ENCODE data around the gene ACSM2B.
"Not testable (repeated sequence)": the region's sequence is repeated elsewhere in the genome, so short reads cannot be mapped to it uniquely, and the experiment has no call there.

The ACSM2B gene

DNA sequence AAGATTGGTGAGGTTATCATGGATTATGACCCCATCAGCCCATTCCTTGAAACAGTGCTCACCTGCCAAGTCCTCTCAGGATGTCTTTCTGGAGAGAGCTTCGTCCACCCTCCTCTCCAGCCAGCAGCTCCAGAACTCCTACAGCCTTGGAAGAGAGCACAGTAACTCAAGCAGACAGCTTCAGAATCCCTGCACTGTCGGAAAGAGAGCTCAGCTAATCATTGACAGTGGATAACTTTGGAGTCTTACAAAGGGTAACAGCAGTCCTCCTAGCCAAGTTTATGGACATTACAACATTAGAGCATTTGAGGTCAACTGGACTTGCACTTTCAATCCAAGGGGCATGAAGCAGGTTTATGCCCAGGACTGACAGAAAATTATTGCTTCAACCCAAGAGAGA, at the start of gene ACSM2B:
Gene ACSM2B (minus strand): TSS at position 223 of the 400 bp plus-strand sequence. CDS start 11,522 bp downstream, outside the sequence.
- not testable (repeated sequence) for H3K9me3 ChIP-seq (ENCODE audit: control insufficient read depth, insufficient read depth, low read length); H3K4me1 ChIP-seq (ENCODE audit: insufficient read depth, low read length); H3K36me3 ChIP-seq (ENCODE audit: insufficient read depth, low read length); H3K9ac ChIP-seq (ENCODE audit: low read depth, low read length)

GRCh38 chr16:20624882-20625807, 49.0 kb upstream of the ACSM2B start:
- H3K4me1 ChIP-seq (ENCODE audit: insufficient read depth, low read length) = peaks cover 2% of the 10 kb centered on the region; the same call in 1 of the 2 replicates
- no peaks in the 10 kb centered on the region for H3K36me3 ChIP-seq (ENCODE audit: insufficient read depth, low read length)
- no peaks in the 10 kb centered on the region for H3K9me3 ChIP-seq (ENCODE audit: control insufficient read depth, insufficient read depth, low read length)
- no peak overlapping the region for H3K9ac ChIP-seq (ENCODE audit: low read depth, low read length)

DNA sequence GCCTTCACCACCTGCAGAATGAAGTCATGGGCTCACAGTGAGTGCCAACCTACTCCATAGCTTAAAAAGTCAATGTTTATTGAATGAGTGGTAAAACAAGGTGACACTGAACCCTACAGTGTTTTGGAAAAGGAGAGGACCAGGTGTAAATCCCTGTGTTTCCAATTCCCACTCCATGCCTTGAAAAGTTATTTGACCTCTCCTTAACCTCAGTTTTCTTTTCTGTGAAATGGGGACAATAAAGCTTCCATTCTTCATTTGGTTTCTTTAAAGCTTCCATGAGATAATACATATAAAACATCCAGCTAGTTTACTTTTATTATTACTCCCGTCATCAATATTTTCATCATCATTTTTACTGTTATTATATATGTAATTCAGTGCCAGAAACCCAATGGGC, 48.0 kb upstream of the ACSM2B start:
- peaks cover 2% of the 10 kb centered on the region; the same call in 1 of the 2 replicates for H3K4me1 ChIP-seq (ENCODE audit: insufficient read depth, low read length)
- H3K36me3 ChIP-seq (ENCODE audit: insufficient read depth, low read length) = no peaks in the 10 kb centered on the region
- no peaks in the 10 kb centered on the region for H3K9me3 ChIP-seq (ENCODE audit: control insufficient read depth, insufficient read depth, low read length)
- no peak overlapping the region for H3K9ac ChIP-seq (ENCODE audit: low read depth, low read length)

GRCh38 chr16:20622498-20622870, 46.3 kb upstream of the ACSM2B start:
- Histone ChIP-seq H3K9ac (ENCODE audit: low read depth, low read length) (no peak overlapping the region), H3K4me1 (ENCODE audit: insufficient read depth, low read length) (peaks cover 2% of the 10 kb centered on the region; the same call in 1 of the 2 replicates), H3K36me3 (ENCODE audit: insufficient read depth, low read length) (no peaks in the 10 kb centered on the region)

DNA sequence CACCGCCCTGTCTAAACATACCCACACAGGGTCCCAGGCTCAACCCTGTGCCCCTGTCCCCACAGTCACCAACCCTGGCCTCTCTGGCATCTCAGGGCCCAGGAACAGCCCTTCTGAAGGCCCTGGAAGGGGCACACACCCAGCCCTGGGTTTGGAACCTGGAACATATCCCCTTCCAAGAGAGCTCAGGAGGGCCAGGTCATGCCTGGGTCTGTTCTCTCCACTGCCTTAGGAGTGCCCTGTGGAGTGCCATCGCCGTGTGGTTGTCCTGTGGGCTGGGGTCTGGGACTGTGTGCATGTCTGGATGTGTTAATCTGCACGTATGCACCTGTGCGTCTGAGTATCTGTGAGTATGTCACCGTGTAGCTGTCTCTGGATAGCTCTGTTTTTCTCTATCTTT, 45.2 kb upstream of the ACSM2B start:
- Histone ChIP-seq H3K36me3 (ENCODE audit: insufficient read depth, low read length) (no peaks in the 10 kb centered on the region), H3K9ac (ENCODE audit: low read depth, low read length) (no peak overlapping the region)

More at GRCh38 chr16:20622498-20622870, 46.3 kb upstream of the ACSM2B start:
- no peaks in the 10 kb centered on the region for H3K9me3 ChIP-seq (ENCODE audit: control insufficient read depth, insufficient read depth, low read length)

DNA sequence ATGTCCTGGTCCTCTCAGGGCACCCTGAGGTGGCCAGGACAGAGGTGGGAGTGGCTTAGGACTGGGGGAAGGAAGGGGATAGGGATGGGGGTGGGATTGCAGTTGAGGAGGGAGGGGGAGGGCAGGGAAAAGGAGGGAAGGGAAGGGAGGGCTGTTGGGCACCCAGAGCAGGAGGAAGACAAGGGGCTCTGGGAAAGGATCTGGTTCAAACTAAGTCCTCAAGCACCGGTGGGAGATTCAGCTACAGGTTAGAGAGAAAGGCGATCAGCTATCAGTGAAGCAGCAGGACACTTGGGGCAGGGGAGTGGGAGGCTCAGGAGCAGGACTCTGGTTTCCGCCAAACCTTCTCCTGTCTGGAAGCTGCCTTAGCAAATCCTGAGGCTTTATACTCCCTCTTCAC, 44.6 kb upstream of the ACSM2B start:
- H3K36me3 ChIP-seq (ENCODE audit: insufficient read depth, low read length) = no peaks in the 10 kb centered on the region
- no peaks in the 10 kb centered on the region for H3K9me3 ChIP-seq (ENCODE audit: control insufficient read depth, insufficient read depth, low read length)
- no peak overlapping the region for H3K9ac ChIP-seq (ENCODE audit: low read depth, low read length)
- no peaks in the 10 kb centered on the region for H3K4me1 ChIP-seq (ENCODE audit: insufficient read depth, low read length)

More for the DNA sequence above, 45.2 kb upstream of the ACSM2B start:
- Histone ChIP-seq H3K4me1 (ENCODE audit: insufficient read depth, low read length) (no peaks in the 10 kb centered on the region), H3K9me3 (ENCODE audit: control insufficient read depth, insufficient read depth, low read length) (no peaks in the 10 kb centered on the region)

DNA sequence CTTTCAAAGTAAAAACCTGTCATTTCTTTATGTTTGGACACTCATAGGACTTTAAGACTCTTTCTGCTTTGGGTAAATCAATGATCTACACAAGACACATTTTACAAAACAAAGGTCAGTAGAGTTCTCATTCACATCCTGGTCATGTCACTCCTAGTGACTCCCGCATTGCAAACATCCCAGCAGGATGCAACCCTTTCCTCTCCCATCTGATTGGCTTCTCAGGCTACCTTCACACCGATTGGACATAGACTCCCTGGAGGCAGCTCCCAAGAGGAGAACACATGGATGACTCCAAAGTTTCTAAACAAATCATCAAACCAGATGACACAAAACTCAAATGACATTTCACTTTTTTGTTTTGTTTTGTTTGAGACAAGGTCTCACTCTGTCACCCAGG, 43.8 kb upstream of the ACSM2B start:
- no peaks in the 10 kb centered on the region for H3K4me1 ChIP-seq (ENCODE audit: insufficient read depth, low read length)
- H3K9me3 ChIP-seq (ENCODE audit: control insufficient read depth, insufficient read depth, low read length) = no peaks in the 10 kb centered on the region
- H3K36me3 ChIP-seq (ENCODE audit: insufficient read depth, low read length) = no peaks in the 10 kb centered on the region
- H3K9ac ChIP-seq (ENCODE audit: low read depth, low read length) = no peak overlapping the region

GRCh38 chr16:20617271-20617670, 41.1 kb upstream of the ACSM2B start:
- Histone ChIP-seq H3K9ac (ENCODE audit: low read depth, low read length) (no peak overlapping the region), H3K36me3 (ENCODE audit: insufficient read depth, low read length) (no peaks in the 10 kb centered on the region), H3K4me1 (ENCODE audit: insufficient read depth, low read length) (no peaks in the 10 kb centered on the region), H3K9me3 (ENCODE audit: control insufficient read depth, insufficient read depth, low read length) (no peaks in the 10 kb centered on the region)

DNA sequence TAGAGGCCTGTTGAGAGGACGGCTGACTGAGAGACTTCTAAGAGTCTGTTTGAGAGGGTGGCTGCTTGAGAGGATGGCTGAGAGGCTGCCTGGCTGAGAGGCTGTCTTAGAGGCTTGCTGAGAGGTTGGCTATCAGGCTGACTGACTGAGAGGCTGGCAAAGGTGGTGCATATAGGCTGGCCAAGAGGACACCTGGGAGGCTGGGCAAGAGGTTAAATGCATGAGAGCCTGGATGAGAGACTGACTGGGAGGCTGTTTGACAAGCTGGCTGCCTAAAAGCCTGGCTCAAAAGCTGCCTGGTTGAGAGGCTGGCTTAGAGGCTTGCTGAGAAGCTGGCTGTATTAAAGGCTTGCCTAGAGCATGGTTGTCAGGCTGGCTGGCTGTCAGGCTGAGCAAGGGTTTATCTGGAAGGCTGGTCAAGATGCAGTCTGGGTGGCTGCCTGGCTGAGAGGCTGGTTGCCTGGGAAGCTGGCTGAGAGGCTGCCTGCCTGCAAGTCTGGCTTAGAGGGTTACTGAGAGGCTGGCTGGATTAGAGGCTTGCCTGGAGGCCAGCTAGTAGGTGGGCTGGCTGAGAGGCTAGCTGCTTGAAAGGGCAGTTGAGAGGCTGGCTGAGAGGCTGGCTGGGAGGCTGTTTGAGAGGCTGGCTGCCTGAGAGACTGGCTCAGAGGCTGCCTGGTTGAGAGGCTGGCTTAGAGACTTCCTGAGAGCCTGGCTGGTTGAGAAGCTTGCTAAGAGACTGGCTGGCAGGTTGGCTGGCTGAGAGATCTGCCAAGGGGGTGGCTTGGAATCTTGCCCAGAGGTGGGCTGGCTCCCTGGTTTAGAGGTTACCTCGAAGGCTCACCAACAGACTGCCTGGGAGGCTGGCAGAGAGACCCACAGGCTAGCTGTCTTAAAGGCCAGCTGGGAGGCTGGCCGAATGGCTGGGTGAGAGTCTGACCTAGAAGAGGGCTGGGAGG, 38.3 kb upstream of the ACSM2B start:
- Histone ChIP-seq H3K9ac (ENCODE audit: low read depth, low read length) (no peak overlapping the region), H3K9me3 (ENCODE audit: control insufficient read depth, insufficient read depth, low read length) (no peaks in the 10 kb centered on the region), H3K4me1 (ENCODE audit: insufficient read depth, low read length) (no peaks in the 10 kb centered on the region), H3K36me3 (ENCODE audit: insufficient read depth, low read length) (no peaks in the 10 kb centered on the region)

- H3K9me3 ChIP-seq (ENCODE audit: control insufficient read depth, insufficient read depth, low read length) = no peaks in the 10 kb centered on the region
- no peak overlapping the region for H3K9ac ChIP-seq (ENCODE audit: low read depth, low read length)
- H3K36me3 ChIP-seq (ENCODE audit: insufficient read depth, low read length) = no peaks in the 10 kb centered on the region
- no peaks in the 10 kb centered on the region for H3K4me1 ChIP-seq (ENCODE audit: insufficient read depth, low read length)
Measured at GRCh38 chr16:20613481-20614185, 37.5 kb upstream of the ACSM2B start.

DNA sequence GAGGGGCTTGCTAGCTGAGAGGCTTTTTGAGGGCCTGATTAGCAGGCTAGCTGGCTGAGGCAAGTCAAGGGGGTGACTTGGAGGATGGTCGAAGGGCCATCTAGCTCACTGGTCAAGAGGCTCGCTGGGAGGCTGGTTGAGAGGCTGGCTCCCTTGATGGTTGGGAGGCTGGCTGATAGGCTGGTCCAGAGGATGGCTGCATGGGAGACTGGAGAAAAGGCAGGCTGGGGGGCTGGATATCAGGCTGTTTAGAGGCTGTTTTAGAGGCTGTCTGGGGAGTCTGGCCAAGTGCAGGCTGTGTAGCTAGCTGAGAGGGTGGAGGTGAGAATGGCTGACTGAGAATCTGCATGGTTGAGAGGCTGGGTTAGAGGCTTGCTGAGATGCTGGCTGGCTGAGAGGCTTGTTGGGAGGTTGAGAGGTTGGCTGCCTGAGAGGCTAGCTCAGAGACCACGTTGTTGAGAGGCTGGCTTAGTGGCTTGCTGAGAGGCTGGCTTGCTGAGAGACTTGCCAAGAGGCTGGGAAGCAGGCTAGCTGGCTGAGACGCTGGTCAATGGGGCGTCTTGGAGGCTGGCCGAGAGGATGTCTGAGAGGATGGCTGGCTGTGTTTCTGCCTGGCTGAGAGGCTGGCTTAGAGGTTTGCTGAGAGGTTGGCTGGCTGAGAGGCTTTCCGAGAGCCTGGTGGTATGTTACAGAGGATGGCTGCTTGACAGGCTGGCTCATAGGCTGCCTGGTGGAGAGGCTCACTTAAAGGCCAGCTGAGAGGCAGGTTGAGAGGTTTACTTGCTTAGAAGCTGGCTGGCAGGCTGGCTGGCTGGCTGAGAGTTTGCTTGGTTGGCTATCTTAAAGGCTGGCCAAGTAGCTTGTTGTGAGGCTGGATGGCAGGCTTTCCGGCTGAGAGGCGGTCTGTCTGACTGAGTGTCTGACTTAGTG, 36.6 kb upstream of the ACSM2B start:
- no peaks in the 10 kb centered on the region for H3K4me1 ChIP-seq (ENCODE audit: insufficient read depth, low read length)
- H3K36me3 ChIP-seq (ENCODE audit: insufficient read depth, low read length) = no peaks in the 10 kb centered on the region
- no peaks in the 10 kb centered on the region for H3K9me3 ChIP-seq (ENCODE audit: control insufficient read depth, insufficient read depth, low read length)
- H3K9ac ChIP-seq (ENCODE audit: low read depth, low read length) = no peak overlapping the region

GRCh38 chr16:20611975-20612481, 35.9 kb upstream of the ACSM2B start:
- no peaks in the 10 kb centered on the region for H3K36me3 ChIP-seq (ENCODE audit: insufficient read depth, low read length)
- H3K4me1 ChIP-seq (ENCODE audit: insufficient read depth, low read length) = no peaks in the 10 kb centered on the region
- H3K9me3 ChIP-seq (ENCODE audit: control insufficient read depth, insufficient read depth, low read length) = no peaks in the 10 kb centered on the region
- H3K9ac ChIP-seq (ENCODE audit: low read depth, low read length) = no peak overlapping the region

DNA sequence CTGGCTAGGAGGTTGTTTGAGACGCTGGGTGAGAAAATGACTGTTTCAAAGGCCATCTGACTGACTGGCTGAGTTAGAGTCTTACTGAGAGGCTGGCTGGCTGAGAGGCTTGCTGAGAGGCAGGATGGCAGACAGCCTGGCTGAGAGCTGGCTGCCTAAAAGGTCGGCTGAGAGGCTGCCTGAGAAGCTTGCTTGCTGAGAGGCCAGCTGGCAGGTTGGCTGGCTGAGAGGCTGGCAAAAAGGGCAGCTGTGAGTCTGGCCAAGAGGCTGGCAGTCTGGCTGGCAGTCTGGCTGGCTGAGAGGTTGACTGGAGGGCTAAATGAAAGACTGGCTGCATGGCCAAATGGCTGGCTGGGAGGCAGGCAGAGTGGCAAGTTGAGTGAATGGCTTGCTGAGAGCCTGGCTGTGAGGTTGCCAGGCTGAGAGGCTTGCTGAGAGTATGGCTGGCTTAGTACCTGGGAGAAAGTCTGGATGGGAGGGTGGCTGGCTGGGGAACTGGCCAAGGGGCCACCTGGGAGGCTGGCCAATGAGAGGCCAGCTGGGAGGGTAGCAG, 35.3 kb upstream of the ACSM2B start:
- no peaks in the 10 kb centered on the region for H3K4me1 ChIP-seq (ENCODE audit: insufficient read depth, low read length)
- H3K9me3 ChIP-seq (ENCODE audit: control insufficient read depth, insufficient read depth, low read length) = no peaks in the 10 kb centered on the region
- H3K36me3 ChIP-seq (ENCODE audit: insufficient read depth, low read length) = no peaks in the 10 kb centered on the region
- no peak overlapping the region for H3K9ac ChIP-seq (ENCODE audit: low read depth, low read length)

Data from ES-I3 (cell line).